HG03060 (cell line): ENCODE results near the gene CXCL12.

Experiments used
- ATAC-seq: cut with Tn5 transposase; IDR thresholded peaks from one replicate; pipeline ENCODE4 v1.9.1; 2021; ENCODE audit warnings: low read depth, moderate number of reproducible peaks; ENCODE audit not compliant: unreplicated experiment

CXCL12 gene

DNA sequence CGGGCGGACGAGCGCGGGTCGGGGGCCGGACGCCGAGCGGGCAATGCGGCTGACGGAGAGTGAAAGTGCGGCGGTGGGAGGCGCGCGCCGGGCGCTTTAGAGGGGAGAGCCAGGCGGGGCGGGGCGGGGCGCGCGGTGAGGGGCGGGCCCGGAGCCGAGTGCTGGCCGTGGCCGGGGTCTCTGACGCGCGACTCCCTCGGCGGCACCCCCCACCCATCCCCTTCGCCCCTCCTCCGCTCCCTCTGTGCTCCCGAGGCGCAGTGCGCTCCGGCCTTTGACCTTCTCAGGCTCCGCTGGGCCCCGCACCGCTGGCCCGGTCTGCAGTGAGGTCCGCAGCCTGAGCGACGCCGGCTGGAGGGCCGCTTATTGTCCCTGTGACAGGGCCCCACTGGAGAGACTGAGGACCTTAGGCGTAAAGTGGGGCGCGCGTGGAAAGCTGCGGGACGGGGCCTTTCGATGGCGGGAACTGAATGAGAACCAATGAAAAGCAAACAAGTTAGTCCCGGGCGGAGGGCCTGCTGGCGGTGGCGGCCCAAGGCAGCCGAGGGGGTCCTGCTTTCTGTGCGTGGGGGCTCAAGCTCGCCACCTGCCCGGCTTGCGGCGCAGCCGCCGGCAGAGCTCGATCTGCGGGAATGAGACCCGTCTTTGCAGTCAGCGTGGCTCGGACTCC is at the start of gene CXCL12:
Gene CXCL12, minus strand, starts transcription at position 72 of the 670 bp plus-strand sequence. CDS start 92 bp downstream, outside the sequence.
- no peak for ATAC-seq

GRCh38 chr10:44427479-44427878 is 42.6 kb upstream of the CXCL12 start:
- ATAC-seq, result no peak

- ATAC-seq, result no peak
Observed at GRCh38 chr10:44427037-44427436, 42.1 kb upstream of the CXCL12 start.

DNA sequence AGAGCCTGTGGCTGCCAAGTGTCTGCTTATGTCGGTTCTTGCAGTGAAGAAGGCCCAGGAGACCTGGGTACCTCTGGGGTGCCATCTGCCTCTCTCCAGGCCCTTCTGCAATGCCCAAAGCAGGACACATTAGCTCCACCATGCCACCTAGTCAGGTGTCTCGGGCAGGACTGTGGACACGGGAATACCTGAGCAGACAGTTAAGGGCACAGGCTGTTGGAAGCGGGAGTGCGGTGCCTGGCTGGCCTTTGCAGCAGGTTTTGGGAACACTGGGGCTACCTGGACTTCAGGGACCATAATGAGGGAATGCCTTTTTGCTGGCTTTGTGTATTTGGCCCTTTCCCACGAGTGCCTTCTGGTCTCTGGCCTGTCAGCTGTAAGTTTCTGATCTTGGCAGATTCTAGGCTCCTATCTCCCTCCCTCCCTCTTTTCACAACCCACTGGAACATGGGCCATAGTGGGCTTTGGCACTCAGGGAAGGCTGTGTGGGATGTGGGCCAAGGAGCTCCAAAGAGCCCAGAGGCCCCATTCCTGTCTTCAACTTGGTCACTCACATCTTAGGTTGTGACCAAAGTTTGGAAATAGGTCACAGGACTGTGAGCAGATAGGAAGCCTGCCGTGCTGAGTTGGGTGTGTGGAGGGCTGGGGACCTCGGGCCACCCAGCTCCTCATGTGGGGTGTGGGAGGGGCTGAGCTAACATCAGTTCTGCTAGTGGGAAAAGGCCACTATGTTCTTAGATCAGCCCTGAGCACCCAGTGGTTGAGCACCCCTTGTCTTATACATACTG is 41.5 kb upstream of the CXCL12 start:
- ATAC-seq, result no peak

- no peak for ATAC-seq
Observed at GRCh38 chr10:44425466-44425865, 40.6 kb upstream of the CXCL12 start.

DNA sequence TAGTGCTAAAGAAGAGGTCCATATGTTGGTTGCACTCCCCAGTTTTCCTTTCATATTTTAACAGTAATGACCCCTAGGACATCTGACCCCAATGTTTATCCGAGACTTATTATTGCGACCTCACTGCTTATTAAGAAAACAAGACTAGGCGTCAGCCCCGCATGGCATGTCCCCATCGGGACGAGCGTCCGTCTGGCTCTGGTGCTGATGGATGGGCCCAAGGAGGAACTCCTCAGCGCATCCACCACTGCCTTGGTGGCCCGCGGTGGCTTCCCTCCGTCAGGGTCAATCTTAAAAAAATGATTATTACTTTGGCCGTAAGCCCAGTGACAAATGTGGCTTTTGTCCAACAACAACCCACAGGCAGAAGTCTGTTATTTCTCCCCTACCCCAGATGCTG is 40.1 kb upstream of the CXCL12 start:
- no peak for ATAC-seq

GRCh38 chr10:44424298-44424697 is 39.4 kb upstream of the CXCL12 start:
- ATAC-seq, result no peak

- ATAC-seq, result no peak
Observed at GRCh38 chr10:44422570-44423101, 37.7 kb upstream of the CXCL12 start.

- no peak for ATAC-seq
Observed at GRCh38 chr10:44422153-44422552, 37.3 kb upstream of the CXCL12 start.

GRCh38 chr10:44419790-44420549 is 35.1 kb upstream of the CXCL12 start:
- ATAC-seq, result no peak

DNA sequence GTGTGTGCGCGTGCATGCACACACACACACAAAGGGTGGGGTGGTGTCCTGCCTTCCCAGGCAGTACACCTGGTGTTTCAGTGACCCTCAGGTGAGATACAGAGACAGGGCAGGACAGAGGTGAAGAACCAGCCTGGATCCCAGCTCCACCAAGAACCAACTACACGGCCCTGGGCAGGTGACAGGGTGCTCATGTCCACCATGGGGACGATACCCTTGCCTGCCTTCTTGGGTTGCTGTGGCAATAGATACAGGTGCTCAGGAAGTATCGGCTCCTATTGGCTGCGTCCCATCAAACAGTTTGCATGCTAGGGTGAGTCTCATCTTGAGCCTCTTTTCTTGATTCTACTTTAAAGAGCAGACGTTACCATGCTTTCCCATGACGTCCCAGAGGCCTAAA is 33.7 kb upstream of the CXCL12 start:
- ATAC-seq, result no peak

- ATAC-seq, result no peak
Observed at GRCh38 chr10:44417761-44418160, 32.9 kb upstream of the CXCL12 start.

DNA sequence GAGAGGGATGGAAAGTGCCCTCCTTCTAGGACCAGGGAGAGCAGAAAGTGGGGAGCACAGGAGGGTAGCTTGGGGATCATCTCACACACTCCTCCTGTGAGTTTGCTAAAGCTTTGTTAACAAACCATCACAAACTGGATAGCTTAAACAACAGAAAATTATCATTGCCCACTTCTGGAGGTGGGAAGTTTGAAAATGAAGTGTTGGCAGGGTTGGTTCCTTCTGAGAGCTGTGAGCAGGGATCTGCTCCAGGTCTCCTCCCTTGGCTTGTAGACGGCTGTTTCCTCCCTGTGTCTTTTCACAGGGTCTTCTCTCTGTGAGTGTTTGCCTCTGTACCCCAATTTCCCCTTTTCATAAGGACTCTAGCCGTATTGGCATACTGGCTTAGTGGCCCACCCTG is 32.0 kb upstream of the CXCL12 start:
- no peak for ATAC-seq

DNA sequence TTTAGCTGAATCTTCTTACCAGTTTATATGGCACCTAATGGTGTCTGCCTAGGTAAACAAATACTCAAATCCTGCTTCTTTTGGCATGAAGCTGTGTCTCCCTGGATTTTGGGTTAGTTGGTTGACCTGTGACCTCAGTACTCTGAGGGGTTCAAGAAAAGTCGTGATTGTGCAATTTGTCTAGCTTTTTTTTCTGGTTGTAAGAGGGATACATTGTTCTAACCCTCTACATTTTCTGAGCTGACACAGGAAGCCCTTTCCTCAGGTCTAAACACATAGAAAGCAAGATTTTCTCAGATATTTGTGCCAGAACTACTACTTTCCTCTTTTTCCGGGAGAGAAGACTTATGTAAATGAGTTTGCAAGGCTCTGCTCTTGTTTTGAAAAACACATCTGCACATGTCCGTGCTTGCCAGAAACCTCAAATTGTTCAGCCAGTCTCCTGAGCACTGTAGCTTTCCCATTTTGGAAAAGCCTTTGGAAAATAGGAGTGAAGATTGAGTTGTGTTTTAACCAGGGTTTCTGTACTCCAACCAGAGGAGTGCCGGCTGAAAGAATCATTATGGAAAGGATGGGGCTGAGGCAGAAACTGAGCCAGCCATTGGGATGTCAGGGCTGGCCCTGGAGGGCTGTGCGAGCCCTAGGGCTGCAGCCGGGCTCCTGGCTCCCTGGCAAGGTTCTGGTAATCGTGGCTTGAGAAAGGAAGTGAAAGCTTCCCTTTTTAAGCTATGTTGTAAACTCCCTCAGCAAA is 31.3 kb upstream of the CXCL12 start:
- ATAC-seq, result no peak

DNA sequence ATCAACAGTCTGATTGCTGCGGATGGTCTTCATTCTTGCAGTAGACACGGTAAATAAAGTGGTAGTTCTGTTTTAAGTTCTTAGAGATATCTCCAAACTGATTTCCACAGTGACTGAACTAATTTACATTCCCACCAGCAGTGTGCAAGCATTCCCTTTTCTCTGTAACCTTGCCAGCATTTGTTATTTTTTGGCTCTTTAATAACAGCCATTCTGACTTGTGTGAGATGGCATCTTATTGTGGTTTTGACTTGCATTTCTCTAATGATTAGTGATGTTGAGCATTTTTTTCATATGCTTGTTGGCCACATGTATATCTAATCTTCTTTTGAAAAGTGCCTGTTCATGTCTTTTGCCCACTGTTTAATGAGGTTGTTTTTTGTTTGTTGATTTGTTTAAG is 30.2 kb upstream of the CXCL12 start:
- no peak for ATAC-seq

DNA sequence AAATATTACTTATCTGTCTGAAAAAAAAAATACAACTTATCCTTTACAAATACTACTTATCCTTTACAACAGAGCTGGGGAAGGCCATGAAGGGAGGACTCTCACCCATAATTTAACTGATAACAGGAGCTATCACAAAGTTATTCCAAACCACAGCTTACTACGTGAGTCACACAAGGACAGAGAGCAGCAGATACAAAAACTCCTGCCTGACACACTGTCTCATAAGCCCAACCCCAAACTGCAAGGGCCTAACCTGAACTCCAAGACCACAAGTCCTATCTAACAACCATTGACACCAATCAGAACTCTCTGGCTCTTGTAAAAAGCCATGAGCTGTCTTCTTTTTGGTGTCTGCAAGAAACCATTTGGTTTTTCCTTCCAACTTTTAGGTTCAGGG is 28.5 kb upstream of the CXCL12 start:
- no peak for ATAC-seq

- no peak for ATAC-seq
Observed at GRCh38 chr10:44411251-44411650, 26.4 kb upstream of the CXCL12 start.

DNA sequence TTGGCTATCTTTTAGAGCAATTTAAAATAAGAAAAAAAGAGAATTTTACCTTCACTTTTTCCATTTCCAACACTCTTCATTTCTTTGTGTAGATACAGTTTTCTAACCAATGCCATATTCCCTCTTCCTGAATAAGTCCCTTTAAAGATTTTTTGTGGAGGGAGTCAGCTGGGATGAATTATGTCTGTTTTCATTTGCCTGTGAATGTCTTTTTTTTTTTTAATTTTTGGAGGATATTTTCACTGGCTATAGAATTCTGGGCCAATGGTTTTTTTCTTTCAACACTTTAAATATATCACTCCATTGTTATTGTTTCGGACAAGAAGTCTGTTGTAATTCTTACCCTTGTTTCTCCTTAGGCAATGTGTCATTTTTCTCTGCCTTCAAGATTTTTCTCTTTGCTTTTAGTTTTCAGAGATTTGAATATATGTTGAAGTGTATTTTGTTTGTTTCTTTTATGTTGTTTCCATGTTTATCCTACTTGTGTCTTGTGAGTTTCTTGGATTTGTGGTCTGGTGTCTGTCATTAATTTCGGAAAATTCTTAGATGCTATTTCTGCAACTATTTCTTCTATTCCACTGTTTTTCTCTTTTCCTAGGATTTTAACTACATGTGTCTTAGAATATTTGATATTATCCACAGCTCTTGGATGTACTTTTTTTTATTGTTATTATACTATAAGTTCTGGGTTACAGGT is 20.0 kb upstream of the CXCL12 start:
- ATAC-seq, result no peak

DNA sequence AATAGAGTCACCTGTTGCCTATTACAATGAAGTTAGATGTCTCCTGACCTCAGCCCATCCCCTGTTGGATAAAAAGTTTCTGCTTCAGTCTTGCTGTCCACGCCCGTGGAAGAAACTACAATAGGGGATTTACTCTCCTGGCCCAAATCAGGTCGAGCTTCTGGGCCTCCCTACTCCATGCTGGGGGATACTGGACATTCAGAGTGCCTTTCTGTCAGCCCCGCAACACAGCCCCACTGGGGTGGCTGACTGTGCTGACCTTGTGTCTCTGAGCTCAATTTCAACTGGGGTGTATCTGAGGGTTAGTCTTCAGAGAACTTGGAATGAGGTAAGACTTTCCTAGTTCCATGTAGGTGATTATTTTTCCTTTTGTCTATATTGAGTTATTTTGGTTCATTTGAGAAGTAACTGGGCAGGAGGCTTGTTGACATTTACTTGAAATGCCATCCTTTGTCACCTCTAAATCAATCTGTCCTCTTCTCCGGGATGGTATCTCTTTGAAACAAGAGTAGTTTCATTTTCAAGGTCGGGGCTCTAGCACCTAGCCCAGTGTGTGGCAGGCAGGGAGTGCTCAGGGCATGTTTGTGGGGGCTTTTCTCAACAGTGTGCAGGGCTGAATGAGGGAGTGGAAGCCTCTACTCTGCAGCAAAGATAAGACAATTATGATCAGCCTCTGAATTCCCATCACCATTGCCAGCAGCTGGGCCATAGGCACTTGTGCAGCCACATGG is 17.7 kb upstream of the CXCL12 start:
- ATAC-seq, result no peak
